Muscle of leg (tissue), 11 donors: ENCODE results near the gene POU2AF2. TPM values are rescaled to one million over a fixed set of nuclear protein-coding genes. Genes with fewer than 3 reads are reported as not detected.
"Not testable (repeated sequence)": the region's sequence is repeated elsewhere in the genome, so short reads cannot be mapped to it uniquely, and the experiment has no call there.

Source experiments
- DNase-seq: peaks from one replicate; pipeline ENCODE4 v3.0.0; 2013
- H3K27ac ChIP-seq: one replicate; pipeline ENCODE4 v1.5.1; 2013; ENCODE audit warnings: mild to moderate bottlenecking, low read length, control low read depth
- H3K27me3 ChIP-seq: one replicate; pipeline ENCODE4 v1.6.1; 2013; ENCODE audit warnings: low read length; ENCODE audit not compliant: control insufficient read depth, insufficient read depth
- H3K36me3 ChIP-seq: one replicate; pipeline ENCODE4 v1.6.1; 2013; ENCODE audit warnings: low read length; ENCODE audit not compliant: control insufficient read depth, insufficient read depth
- H3K4me1 ChIP-seq: one replicate; pipeline ENCODE4 v1.6.1; 2013; ENCODE audit warnings: low read length; ENCODE audit not compliant: control insufficient read depth, insufficient read depth
- H3K4me3 ChIP-seq: one replicate; pipeline ENCODE4 v1.5.1; 2013; ENCODE audit warnings: low read length, control low read depth
- H3K9me3 ChIP-seq: replicated peaks from 2 replicates; pipeline ENCODE4 v1.6.1; 2013; ENCODE audit warnings: low read depth, low read length; ENCODE audit not compliant: control insufficient read depth
- WGBS: methylation state at CpG from one replicate; pipeline ENCODE4 v1.1.5; 2013; ENCODE audit warnings: missing lambda C conversion rate; ENCODE audit not compliant: insufficient coverage; 5-methylcytosine and 5-hydroxymethylcytosine counted together
- polyA plus RNA-seq, 8 donors: library from polyadenylated mRNA; unstranded; fragments of 120-200 nt; gene quantifications; one replicate each; pipeline versions ENCODE4 v1.2.1 to v1.2.3, GENCODE V29; 2013; ENCODE audit warnings: inconsistent platforms in 1 of 8, low replicate concordance in 1 of 8; ENCODE audit not compliant: insufficient read length in 8 of 8, insufficient read depth in 1 of 8
- total RNA-seq: library from RNA; stranded (reverse); fragments of 120-200 nt; gene quantifications from one replicate; pipeline ENCODE4 v1.2.4, GENCODE V29; 2013

The POU2AF2 gene
- total and polyA plus RNA-seq, 9 donors = 0.21 TPM; not detected in 8

GRCh38 chr11:111283945-111284481 lies 38.5 kb downstream of the POU2AF2 start:
- DNase-seq = peak; percentile 56

GRCh38 chr11:111285189-111286091 lies 39.9 kb downstream of the POU2AF2 start:
- H3K27ac ChIP-seq = no peak overlapping the region
- no peaks in the 10 kb centered on the region for H3K36me3 ChIP-seq
- 40% methylated on average over 11 of the region's 18 CpGs for WGBS
- DNase-seq = peak; percentile 42
- no peaks in the 10 kb centered on the region for H3K27me3 ChIP-seq
- H3K4me3 ChIP-seq = no peak overlapping the region
- H3K9me3 ChIP-seq = no peaks in the 10 kb centered on the region
- H3K4me1 ChIP-seq = peaks cover 16% of the 10 kb centered on the region

More at GRCh38 chr11:111283945-111284481, 38.5 kb downstream of the POU2AF2 start:
- Histone ChIP-seq H3K27me3 (no peaks in the 10 kb centered on the region), H3K27ac (no peak overlapping the region), H3K4me3 (no peak overlapping the region), H3K36me3 (no peaks in the 10 kb centered on the region), H3K9me3 (no peaks in the 10 kb centered on the region), H3K4me1 (peaks cover 16% of the 10 kb centered on the region)
- 29% methylated on average over 20 of the region's 33 CpGs for WGBS

- H3K4me1 ChIP-seq = no peaks in the 10 kb centered on the region
- no peaks in the 10 kb centered on the region for H3K36me3 ChIP-seq
- H3K4me3 ChIP-seq = no peak overlapping the region
- DNase-seq = no peak
- no peaks in the 10 kb centered on the region for H3K27me3 ChIP-seq
- H3K9me3 ChIP-seq = no peaks in the 10 kb centered on the region
- 94% methylated on average over 2 of the region's 5 CpGs for WGBS
- H3K27ac ChIP-seq = no peak overlapping the region
Observed at GRCh38 chr11:111291764-111292163, 46.2 kb downstream of the POU2AF2 start.

GRCh38 chr11:111292408-111292807 lies 46.9 kb downstream of the POU2AF2 start:
- H3K27ac ChIP-seq, DNase-seq, H3K36me3 ChIP-seq, H3K27me3 ChIP-seq, H3K4me1 ChIP-seq, H3K4me3 ChIP-seq, H3K9me3 ChIP-seq: not testable (repeated sequence)
- no CpG with 5 or more reads among the region's 1 CpG for WGBS

- Histone ChIP-seq H3K27me3 (peaks cover 20% of the 10 kb centered on the region), H3K27ac (no peak overlapping the region), H3K9me3 (no peaks in the 10 kb centered on the region), H3K36me3 (no peaks in the 10 kb centered on the region), H3K4me3 (no peak overlapping the region), H3K4me1 (peaks cover 23% of the 10 kb centered on the region)
- DNase-seq = no peak
- 76% methylated on average over 2 of the region's 3 CpGs for WGBS
Observed at GRCh38 chr11:111296196-111296595, 50.7 kb downstream of the POU2AF2 start.

- WGBS = 93% methylated on average over 5 of the region's 10 CpGs
- no peak overlapping the region for H3K27ac ChIP-seq
- no peaks in the 10 kb centered on the region for H3K36me3 ChIP-seq
- H3K9me3 ChIP-seq = no peaks in the 10 kb centered on the region
- DNase-seq = no peak
- no peak overlapping the region for H3K4me3 ChIP-seq
- H3K27me3 ChIP-seq = peaks cover 20% of the 10 kb centered on the region
- H3K4me1 ChIP-seq = peaks cover 35% of the 10 kb centered on the region
Observed at GRCh38 chr11:111297696-111298095, 52.2 kb downstream of the POU2AF2 start.

GRCh38 chr11:111298413-111299100 lies 53.0 kb downstream of the POU2AF2 start, which contains the start of gene POU2AF3:
Gene POU2AF3 (plus strand): TSS chr11:111298546. CDS start chr11:111298582, 36 bp downstream.
- Histone ChIP-seq H3K27me3 (peaks cover 20% of the 10 kb centered on the region), H3K9me3 (no peaks in the 10 kb centered on the region), H3K27ac (peak within 1 kb of the TSS; percentile 75), H3K36me3 (no peaks in the 10 kb centered on the region), H3K4me3 (peak within 1 kb of the TSS; percentile 72), H3K4me1 (peaks cover 38% of the 10 kb centered on the region)
- DNase-seq = peak; percentile 64
- WGBS = 6% methylated on average over 57 of the region's 57 CpGs

- peak; percentile 69 for DNase-seq
Observed at GRCh38 chr11:111299101-111300026, 53.8 kb downstream of the POU2AF2 start.

GRCh38 chr11:111300569-111300968 lies 55.0 kb downstream of the POU2AF2 start:
- DNase-seq = no peak
- peaks cover 40% of the 10 kb centered on the region for H3K4me1 ChIP-seq
- WGBS = 100% methylated on average over 4 of the region's 9 CpGs
- peaks cover 20% of the 10 kb centered on the region for H3K27me3 ChIP-seq
- H3K9me3 ChIP-seq = no peaks in the 10 kb centered on the region
- no peaks in the 10 kb centered on the region for H3K36me3 ChIP-seq
- no peak overlapping the region for H3K4me3 ChIP-seq
- H3K27ac ChIP-seq = no peak overlapping the region

More at GRCh38 chr11:111299101-111300026, 53.8 kb downstream of the POU2AF2 start:
- Histone ChIP-seq H3K9me3 (no peaks in the 10 kb centered on the region), H3K27me3 (peaks cover 20% of the 10 kb centered on the region), H3K4me1 (peaks cover 40% of the 10 kb centered on the region), H3K27ac (peak overlapping the region; percentile 75), H3K36me3 (no peaks in the 10 kb centered on the region), H3K4me3 (peak overlapping the region; percentile 72)
- 2% methylated on average over 74 of the region's 77 CpGs for WGBS
